Activated naive CD8-positive, alpha-beta T cell treated with anti-CD3 and anti-CD28 coated beads for 36 hours (primary cell): Measurements from ENCODE around the gene PLCB4. TPM values are rescaled to one million over a fixed set of nuclear protein-coding genes. Genes with fewer than 3 reads are reported as not detected.

Source experiments
- DNase-seq: peaks from one replicate; pipeline ENCODE4 v3.0.0; 2021
- H3K27ac Mint-ChIP-seq: one replicate; pipeline ENCODE4 v1.8.0; 2022; ENCODE audit warnings: mild to moderate bottlenecking, moderate library complexity, mixed read lengths
- H3K27me3 Mint-ChIP-seq: one replicate; pipeline ENCODE4 v1.8.0; 2022; ENCODE audit warnings: mild to moderate bottlenecking, mixed read lengths
- H3K36me3 Mint-ChIP-seq: one replicate; pipeline ENCODE4 v1.8.0; 2021; ENCODE audit warnings: mild to moderate bottlenecking, mixed read lengths
- H3K4me1 Mint-ChIP-seq: one replicate; pipeline ENCODE4 v1.8.0; 2021; ENCODE audit warnings: mixed read lengths
- H3K4me3 Mint-ChIP-seq: one replicate; pipeline ENCODE4 v1.8.0; 2022; ENCODE audit warnings: mild to moderate bottlenecking, moderate library complexity, mixed read lengths
- H3K9me3 Mint-ChIP-seq: one replicate; pipeline ENCODE4 v1.8.0; 2022; ENCODE audit warnings: mixed read lengths
- total RNA-seq, 2 experiments: library from RNA; stranded (reverse); gene quantifications; one replicate each; pipeline ENCODE4 v1.2.3, GENCODE V29; 2021

Gene PLCB4
- total RNA-seq, 2 experiments from 2014 or later = not detected

GRCh38 chr20:9212735-9213134 is 143.8 kb downstream of the PLCB4 start:
- DNase-seq = no peak
- Mint-ChIP-seq H3K9me3 (no peaks in the 10 kb centered on the region), H3K27me3 (no peaks in the 10 kb centered on the region), H3K27ac (no peak overlapping the region), H3K36me3 (no peaks in the 10 kb centered on the region), H3K4me1 (no peaks in the 10 kb centered on the region), H3K4me3 (no peak overlapping the region)

GRCh38 chr20:9214685-9215084 is 145.8 kb downstream of the PLCB4 start:
- Mint-ChIP-seq H3K4me3 (no peak overlapping the region), H3K27ac (no peak overlapping the region), H3K36me3 (no peaks in the 10 kb centered on the region), H3K9me3 (no peaks in the 10 kb centered on the region), H3K4me1 (no peaks in the 10 kb centered on the region), H3K27me3 (no peaks in the 10 kb centered on the region)
- DNase-seq = no peak

GRCh38 chr20:9215539-9215938 is 146.7 kb downstream of the PLCB4 start:
- Mint-ChIP-seq H3K36me3 (no peaks in the 10 kb centered on the region), H3K27me3 (no peaks in the 10 kb centered on the region), H3K4me3 (no peak overlapping the region), H3K9me3 (no peaks in the 10 kb centered on the region), H3K27ac (no peak overlapping the region), H3K4me1 (no peaks in the 10 kb centered on the region)
- DNase-seq = no peak

GRCh38 chr20:9218531-9218961 is 149.7 kb downstream of the PLCB4 start:
- no peaks in the 10 kb centered on the region for H3K36me3 Mint-ChIP-seq
- no peaks in the 10 kb centered on the region for H3K27me3 Mint-ChIP-seq
- H3K4me3 Mint-ChIP-seq = no peak overlapping the region
- no peaks in the 10 kb centered on the region for H3K9me3 Mint-ChIP-seq
- H3K27ac Mint-ChIP-seq = no peak overlapping the region
- no peaks in the 10 kb centered on the region for H3K4me1 Mint-ChIP-seq
- no peak for DNase-seq

- Mint-ChIP-seq H3K36me3 (no peaks in the 10 kb centered on the region), H3K4me3 (no peak overlapping the region), H3K27ac (no peak overlapping the region), H3K27me3 (no peaks in the 10 kb centered on the region), H3K4me1 (no peaks in the 10 kb centered on the region), H3K9me3 (no peaks in the 10 kb centered on the region)
- no peak for DNase-seq
Measured at GRCh38 chr20:9220874-9221547, 152.1 kb downstream of the PLCB4 start.

GRCh38 chr20:9223296-9223695 is 154.4 kb downstream of the PLCB4 start:
- no peak for DNase-seq
- Mint-ChIP-seq H3K9me3 (no peaks in the 10 kb centered on the region), H3K27ac (no peak overlapping the region), H3K27me3 (no peaks in the 10 kb centered on the region), H3K4me1 (no peaks in the 10 kb centered on the region), H3K36me3 (no peaks in the 10 kb centered on the region), H3K4me3 (no peak overlapping the region)

- no peaks in the 10 kb centered on the region for H3K4me1 Mint-ChIP-seq
- no peak for DNase-seq
- no peak overlapping the region for H3K27ac Mint-ChIP-seq
- no peaks in the 10 kb centered on the region for H3K9me3 Mint-ChIP-seq
- H3K4me3 Mint-ChIP-seq = no peak overlapping the region
- no peaks in the 10 kb centered on the region for H3K36me3 Mint-ChIP-seq
- H3K27me3 Mint-ChIP-seq = no peaks in the 10 kb centered on the region
Measured at GRCh38 chr20:9225879-9226278, 157.0 kb downstream of the PLCB4 start.

- Mint-ChIP-seq H3K9me3 (no peaks in the 10 kb centered on the region), H3K27me3 (no peaks in the 10 kb centered on the region), H3K36me3 (no peaks in the 10 kb centered on the region), H3K27ac (no peak overlapping the region), H3K4me3 (no peak overlapping the region), H3K4me1 (no peaks in the 10 kb centered on the region)
- no peak for DNase-seq
Measured at GRCh38 chr20:9227896-9228615, 159.2 kb downstream of the PLCB4 start.

GRCh38 chr20:9228774-9229450 is 160.0 kb downstream of the PLCB4 start:
- DNase-seq = no peak
- no peaks in the 10 kb centered on the region for H3K4me1 Mint-ChIP-seq
- no peak overlapping the region for H3K4me3 Mint-ChIP-seq
- H3K27me3 Mint-ChIP-seq = no peaks in the 10 kb centered on the region
- no peaks in the 10 kb centered on the region for H3K9me3 Mint-ChIP-seq
- no peak overlapping the region for H3K27ac Mint-ChIP-seq
- no peaks in the 10 kb centered on the region for H3K36me3 Mint-ChIP-seq

- DNase-seq = no peak
- H3K36me3 Mint-ChIP-seq = no peaks in the 10 kb centered on the region
- no peak overlapping the region for H3K27ac Mint-ChIP-seq
- no peaks in the 10 kb centered on the region for H3K4me1 Mint-ChIP-seq
- no peaks in the 10 kb centered on the region for H3K27me3 Mint-ChIP-seq
- H3K4me3 Mint-ChIP-seq = no peak overlapping the region
- H3K9me3 Mint-ChIP-seq = no peaks in the 10 kb centered on the region
Measured at GRCh38 chr20:9230406-9230805, 161.5 kb downstream of the PLCB4 start.

GRCh38 chr20:9233804-9234203 is 164.9 kb downstream of the PLCB4 start:
- Mint-ChIP-seq H3K27ac (no peak overlapping the region), H3K4me3 (no peak overlapping the region), H3K27me3 (no peaks in the 10 kb centered on the region), H3K36me3 (no peaks in the 10 kb centered on the region), H3K4me1 (no peaks in the 10 kb centered on the region), H3K9me3 (no peaks in the 10 kb centered on the region)
- no peak for DNase-seq

GRCh38 chr20:9235518-9235917 is 166.6 kb downstream of the PLCB4 start:
- no peak overlapping the region for H3K4me3 Mint-ChIP-seq
- H3K36me3 Mint-ChIP-seq = no peaks in the 10 kb centered on the region
- H3K4me1 Mint-ChIP-seq = no peaks in the 10 kb centered on the region
- no peak for DNase-seq
- H3K27ac Mint-ChIP-seq = no peak overlapping the region
- no peaks in the 10 kb centered on the region for H3K9me3 Mint-ChIP-seq
- H3K27me3 Mint-ChIP-seq = no peaks in the 10 kb centered on the region

GRCh38 chr20:9236458-9236857 is 167.6 kb downstream of the PLCB4 start:
- Mint-ChIP-seq H3K4me3 (no peak overlapping the region), H3K27ac (no peak overlapping the region), H3K9me3 (no peaks in the 10 kb centered on the region), H3K27me3 (no peaks in the 10 kb centered on the region), H3K36me3 (no peaks in the 10 kb centered on the region), H3K4me1 (no peaks in the 10 kb centered on the region)
- no peak for DNase-seq

GRCh38 chr20:9241232-9241692 is 172.4 kb downstream of the PLCB4 start:
- H3K4me1 Mint-ChIP-seq = no peaks in the 10 kb centered on the region
- no peaks in the 10 kb centered on the region for H3K9me3 Mint-ChIP-seq
- no peaks in the 10 kb centered on the region for H3K27me3 Mint-ChIP-seq
- no peak overlapping the region for H3K4me3 Mint-ChIP-seq
- no peak for DNase-seq
- no peak overlapping the region for H3K27ac Mint-ChIP-seq
- no peaks in the 10 kb centered on the region for H3K36me3 Mint-ChIP-seq

GRCh38 chr20:9241721-9242427 is 173.0 kb downstream of the PLCB4 start:
- Mint-ChIP-seq H3K27me3 (no peaks in the 10 kb centered on the region), H3K4me3 (no peak overlapping the region), H3K4me1 (no peaks in the 10 kb centered on the region), H3K36me3 (no peaks in the 10 kb centered on the region), H3K27ac (no peak overlapping the region), H3K9me3 (no peaks in the 10 kb centered on the region)
- DNase-seq = no peak
